ENCODE data around the gene NAGPA.

NAGPA gene

GRCh38 chr16:5007256-5007655 is 26.5 kb downstream of the NAGPA start:
- Histone ChIP-seq H3K9ac (ENCODE audit: low read length) (no peak overlapping the region), H4K20me1 (ENCODE audit: insufficient read depth, low read length) (no peaks in the 10 kb centered on the region), H3K36me3 (ENCODE audit: insufficient read depth, low read length) (no peaks in the 10 kb centered on the region), H3F3A (ENCODE audit: insufficient read depth, low read length) (no peaks in the 10 kb centered on the region), H3K4me1 (ENCODE audit: insufficient read depth, low read length, severe bottlenecking) (no peaks in the 10 kb centered on the region), H2AFZ (ENCODE audit: low read length) (no peak overlapping the region), H3K27ac (ENCODE audit: low read depth, low read length, poor library complexity, severe bottlenecking) (no peak overlapping the region), H3K9me2 (ENCODE audit: low read depth, low read length) (no peaks in the 10 kb centered on the region), H3K27me3 (ENCODE audit: insufficient read depth, low read length) (no peaks in the 10 kb centered on the region), H3K4me3 (ENCODE audit: low read depth, low read length, poor library complexity, severe bottlenecking) (no peak overlapping the region), H3K9me3 (ENCODE audit: low read length) (no peaks in the 10 kb centered on the region), H3K79me2 (ENCODE audit: insufficient read depth, low read length) (no peaks in the 10 kb centered on the region), H3K4me2 (ENCODE audit: low read length) (no peak overlapping the region)
- no peak for TF ChIP-seq CTCF (IDR thresholded peaks at IDR 0.05; ENCODE audit: low read length)

GRCh38 chr16:5006348-5007193 is 27.2 kb downstream of the NAGPA start:
- no peaks in the 10 kb centered on the region for H3K4me1 ChIP-seq (ENCODE audit: insufficient read depth, low read length, severe bottlenecking)
- no peaks in the 10 kb centered on the region for H3F3A ChIP-seq (ENCODE audit: insufficient read depth, low read length)
- H3K4me2 ChIP-seq (ENCODE audit: low read length): no peak overlapping the region
- H2AFZ ChIP-seq (ENCODE audit: low read length): no peak overlapping the region
- H3K79me2 ChIP-seq (ENCODE audit: insufficient read depth, low read length): no peaks in the 10 kb centered on the region
- no peaks in the 10 kb centered on the region for H4K20me1 ChIP-seq (ENCODE audit: insufficient read depth, low read length)
- H3K36me3 ChIP-seq (ENCODE audit: insufficient read depth, low read length): no peaks in the 10 kb centered on the region
- no peak for TF ChIP-seq EZH2 (IDR thresholded peaks at IDR 0.05; ENCODE audit: borderline replicate concordance, low read length)
- no peak for TF ChIP-seq CTCF (IDR thresholded peaks at IDR 0.05; ENCODE audit: low read length)
- no peaks in the 10 kb centered on the region for H3K9me3 ChIP-seq (ENCODE audit: low read length)
- H3K9me2 ChIP-seq (ENCODE audit: low read depth, low read length): no peaks in the 10 kb centered on the region
- H3K27me3 ChIP-seq (ENCODE audit: insufficient read depth, low read length): no peaks in the 10 kb centered on the region
- no peak overlapping the region for H3K9ac ChIP-seq (ENCODE audit: low read length)
- no peak overlapping the region for H3K4me3 ChIP-seq (ENCODE audit: low read depth, low read length, poor library complexity, severe bottlenecking)
- H3K27ac ChIP-seq (ENCODE audit: low read depth, low read length, poor library complexity, severe bottlenecking): no peak overlapping the region

GRCh38 chr16:5005916-5006315 is 27.8 kb downstream of the NAGPA start:
- Histone ChIP-seq H2AFZ (ENCODE audit: low read length) (no peak overlapping the region), H3F3A (ENCODE audit: insufficient read depth, low read length) (no peaks in the 10 kb centered on the region), H3K27me3 (ENCODE audit: insufficient read depth, low read length) (no peaks in the 10 kb centered on the region), H3K27ac (ENCODE audit: low read depth, low read length, poor library complexity, severe bottlenecking) (no peak overlapping the region), H3K4me3 (ENCODE audit: low read depth, low read length, poor library complexity, severe bottlenecking) (no peak overlapping the region), H3K36me3 (ENCODE audit: insufficient read depth, low read length) (no peaks in the 10 kb centered on the region), H3K9ac (ENCODE audit: low read length) (no peak overlapping the region), H3K79me2 (ENCODE audit: insufficient read depth, low read length) (no peaks in the 10 kb centered on the region), H4K20me1 (ENCODE audit: insufficient read depth, low read length) (no peaks in the 10 kb centered on the region), H3K4me2 (ENCODE audit: low read length) (no peak overlapping the region), H3K9me2 (ENCODE audit: low read depth, low read length) (no peaks in the 10 kb centered on the region), H3K9me3 (ENCODE audit: low read length) (no peaks in the 10 kb centered on the region), H3K4me1 (ENCODE audit: insufficient read depth, low read length, severe bottlenecking) (no peaks in the 10 kb centered on the region)
- no peak for TF ChIP-seq CTCF (IDR thresholded peaks at IDR 0.05; ENCODE audit: low read length)

Data from OCI-LY1 (cell line).